Activated CD4-positive, alpha-beta T cell treated with anti-CD3 and anti-CD28 coated beads, Interleukin-2, amount 50 U/mL, for 1 hour (primary cell): Measurements from ENCODE around the gene PELI1.

ENCODE experiments used
- DNase-seq: peaks from one replicate; pipeline ENCODE4 v3.0.0-alpha.2; 2020

Gene PELI1

GRCh38 chr2:64153811-64154210, 9.6 kb upstream of the PELI1 start:
- DNase-seq, result no peak

GRCh38 chr2:64151476-64151875, 7.3 kb upstream of the PELI1 start:
- no peak for DNase-seq

- no peak for DNase-seq
Observed at GRCh38 chr2:64145714-64146113, 1.5 kb upstream of the PELI1 start.

GRCh38 chr2:64145119-64145518, 899 bp upstream of the PELI1 start:
- no peak for DNase-seq

- peak; percentile 25 for DNase-seq
Observed at GRCh38 chr2:64143169-64144056, 807 bp downstream of the PELI1 start.

- DNase-seq, result no peak
Observed at GRCh38 chr2:64142741-64143168, 1.5 kb downstream of the PELI1 start.

GRCh38 chr2:64141674-64142405, 2.4 kb downstream of the PELI1 start:
- DNase-seq, result no peak

GRCh38 chr2:64140665-64141200, 3.5 kb downstream of the PELI1 start:
- no peak for DNase-seq

- DNase-seq, result no peak
Observed at GRCh38 chr2:64139956-64140355, 4.3 kb downstream of the PELI1 start.

- no peak for DNase-seq
Observed at GRCh38 chr2:64137996-64138395, 6.2 kb downstream of the PELI1 start.

- DNase-seq, result no peak
Observed at GRCh38 chr2:64137567-64137966, 6.7 kb downstream of the PELI1 start.

- DNase-seq, result no peak
Observed at GRCh38 chr2:64135421-64135820, 8.8 kb downstream of the PELI1 start.

GRCh38 chr2:64134813-64135212, 9.4 kb downstream of the PELI1 start:
- no peak for DNase-seq

- DNase-seq, result no peak
Observed at GRCh38 chr2:64133828-64134227, 10.4 kb downstream of the PELI1 start.

GRCh38 chr2:64133354-64133753, 10.9 kb downstream of the PELI1 start:
- no peak for DNase-seq

- no peak for DNase-seq
Observed at GRCh38 chr2:64130333-64130732, 13.9 kb downstream of the PELI1 start.

GRCh38 chr2:64128943-64129391, 15.3 kb downstream of the PELI1 start:
- no peak for DNase-seq

GRCh38 chr2:64128406-64128805, 15.8 kb downstream of the PELI1 start:
- no peak for DNase-seq

GRCh38 chr2:64127119-64127518, 17.1 kb downstream of the PELI1 start:
- DNase-seq, result no peak

- no peak for DNase-seq
Observed at GRCh38 chr2:64126601-64127000, 17.6 kb downstream of the PELI1 start.

- DNase-seq, result no peak
Observed at GRCh38 chr2:64124571-64124970, 19.6 kb downstream of the PELI1 start.

GRCh38 chr2:64124168-64124567, 20.1 kb downstream of the PELI1 start:
- no peak for DNase-seq

GRCh38 chr2:64123740-64124139, 20.5 kb downstream of the PELI1 start:
- no peak for DNase-seq

GRCh38 chr2:64122358-64122757, 21.9 kb downstream of the PELI1 start:
- no peak for DNase-seq
